GM12878 (cell line): ENCODE measurements around the gene CAT. TPM values are rescaled to one million over a fixed set of nuclear protein-coding genes. Genes with fewer than 3 reads are reported as not detected.

Experiments
- ATAC-seq: fragments of 200-7000 bp; cut with Tn5 transposase; 3 replicates; pipeline ENCODE4 v1.9.1; 2020; ENCODE audit warnings: mild to moderate bottlenecking, moderate library complexity
- BruUV-seq: library from RNA; stranded (reverse); fragments of 400-500 nt; replicated peaks from 2 replicates; lab custom pipeline; 2021; lab: Mats Ljungman, UMichigan
- CTCF ChIA-PET: fragments of 300-600 bp; sonication (Branson Sonifier 250); formaldehyde crosslinking; extraction: SDS; loops from one replicate; lab custom pipeline; 2021; ENCODE audit warnings: inconsistent platforms; lab: Yijun Ruan, JAX
- POLR2A ChIA-PET: fragments of 350-600 bp; formaldehyde crosslinking; extraction: SDS; loops from one replicate; lab custom pipeline; 2021; ENCODE audit warnings: inconsistent platforms; lab: Charles Lee
- RAD21 ChIA-PET: fragments of 300-600 bp; sonication (Branson Sonifier 250); formaldehyde crosslinking; loops from one replicate; lab custom pipeline; 2023; ENCODE audit warnings: antibody characterized with exemption; ENCODE audit not compliant: unreplicated experiment; lab: Charles Lee
- SMC1A ChIA-PET: fragments of 300-600 bp; sonication (Branson Sonifier 250); formaldehyde crosslinking; loops from one replicate; lab custom pipeline; 2023; ENCODE audit not compliant: unreplicated experiment, uncharacterized antibody; lab: Charles Lee
- DNase-seq: peaks from one replicate; pipeline ENCODE4 v3.0.0-alpha.2; 2011; ENCODE audit warnings: low read depth, low spot score
- FAIRE-seq: peaks from 3 replicates; lab custom pipeline; 2011; peaks lifted over from hg19 to GRCh38; lab: Jason Lieb, UNC
- H2AFZ ChIP-seq: 2 replicates; pipeline ENCODE4 v1.6.0; 2011; ENCODE audit warnings: low read depth, low read length, control low read depth; ENCODE audit not compliant: control insufficient read depth
- H3K27ac ChIP-seq: 2 replicates; pipeline ENCODE4 v1.5.1; 2011; ENCODE audit warnings: control low read depth; ENCODE audit not compliant: control insufficient read depth, insufficient read depth
- H3K27me3 ChIP-seq, 2 experiments: replicated peaks in 1 of 2; 2 replicates each; pipeline versions ENCODE4 v1.6.0 to v1.6.1; 2011; ENCODE audit warnings: low read length in 1 of 2; ENCODE audit not compliant: control insufficient read depth in 2 of 2, insufficient read depth in 2 of 2
- H3K36me3 ChIP-seq, 2 experiments: 2 replicates each; pipeline ENCODE4 v1.5.1; 2011; ENCODE audit warnings: low read length in 1 of 2; ENCODE audit not compliant: control insufficient read depth in 2 of 2, insufficient read depth in 2 of 2
- H3K4me1 ChIP-seq: 2 replicates; pipeline ENCODE4 v1.6.1; 2011; ENCODE audit warnings: mild to moderate bottlenecking, low read length, moderate library complexity, mixed read lengths; ENCODE audit not compliant: control insufficient read depth, insufficient read depth
- H3K4me2 ChIP-seq: 2 replicates; pipeline ENCODE4 v1.6.0; 2011; ENCODE audit warnings: control low read depth; ENCODE audit not compliant: control insufficient read depth, insufficient read depth
- H3K4me3 ChIP-seq: fragments of 200-600 bp; sonication (generic); 2 replicates; pipeline ENCODE4 v1.5.1; 2016
- H3K79me2 ChIP-seq: 2 replicates; pipeline ENCODE4 v1.6.0; 2011; ENCODE audit warnings: low read length; ENCODE audit not compliant: control insufficient read depth, insufficient read depth
- H3K9ac ChIP-seq: 2 replicates; pipeline ENCODE4 v1.8.0; 2011; ENCODE audit warnings: low read length, control low read depth, mixed read lengths; ENCODE audit not compliant: control insufficient read depth, insufficient read depth
- H3K9me3 ChIP-seq: replicated peaks from 3 replicates; pipeline ENCODE4 v1.5.1; 2011; ENCODE audit warnings: mild to moderate bottlenecking, low read length; ENCODE audit not compliant: control insufficient read depth, insufficient read depth
- H4K20me1 ChIP-seq: 2 replicates; pipeline ENCODE4 v1.6.0; 2011; ENCODE audit not compliant: control insufficient read depth, insufficient read depth
- CEBPZ ChIP-seq: fragments of 150-350 bp; IDR thresholded peaks from 2 replicates; pipeline ENCODE4 v1.6.1; 2016; ENCODE audit warnings: low read depth, low read length
- HDAC2 ChIP-seq: fragments of 200-600 bp; sonication (generic); IDR thresholded peaks from 2 replicates; pipeline ENCODE4 v1.6.1; 2017
- MEF2B ChIP-seq: fragments of 450-650 bp; IDR thresholded peaks from 2 replicates; pipeline ENCODE4 v1.6.1; 2018; ENCODE audit warnings: mild to moderate bottlenecking, moderate library complexity; ENCODE audit not compliant: partially characterized antibody, poor library complexity, severe bottlenecking
- NR2F1 ChIP-seq: fragments of 450-650 bp; conservative IDR thresholded peaks from 2 replicates; pipeline ENCODE4 v1.6.1; 2017; ENCODE audit warnings: mild to moderate bottlenecking
- PKNOX1 ChIP-seq: fragments of 450-650 bp; IDR thresholded peaks from 2 replicates; pipeline ENCODE4 v1.6.1; 2016; ENCODE audit warnings: mild to moderate bottlenecking
- PRDM15 ChIP-seq: fragments of 450-650 bp; formaldehyde crosslinking; IDR thresholded peaks from 2 replicates; pipeline ENCODE4 v1.4.0; 2020; ENCODE audit warnings: mild to moderate bottlenecking, moderate library complexity
- RELA ChIP-seq: fragments of 450-650 bp; IDR thresholded peaks from 2 replicates; pipeline ENCODE4 v1.8.0; 2014; ENCODE audit warnings: borderline replicate concordance; ENCODE audit not compliant: partially characterized antibody
- SMARCA5 ChIP-seq: fragments of 450-650 bp; IDR thresholded peaks from 2 replicates; pipeline ENCODE4 v1.6.1; 2017; ENCODE audit warnings: mild to moderate bottlenecking
- SUZ12 ChIP-seq: fragments of 200-600 bp; sonication (generic); IDR thresholded peaks from one replicate; pipeline ENCODE4 v1.6.1; 2018; ENCODE audit warnings: antibody characterized with exemption, mild to moderate bottlenecking; ENCODE audit not compliant: unreplicated experiment
- WGBS: methylation state at CpG from one replicate; pipeline ENCODE4 v1.1.6; 2016; ENCODE audit warnings: low lambda C conversion rate; ENCODE audit not compliant: insufficient replicate concordance, insufficient coverage; ENCODE audit errors: missing lambda C conversion rate; 5-methylcytosine and 5-hydroxymethylcytosine counted together
- in situ Hi-C: fragments of 300-500 bp; cut with MboI; formaldehyde crosslinking; loops from 9 replicates; pipeline ENCODE4 v1.14.3; 2018; ENCODE audit warnings: mixed read lengths
- intact Hi-C: fragments of 100-400 bp; cut with micrococcal nuclease; formaldehyde crosslinking; loops from one replicate; pipeline ENCODE4 v1.14.2; 2022; ENCODE audit not compliant: unreplicated experiment
- polyA plus RNA-seq, 11 experiments: library from polyadenylated mRNA; depleted of rRNA in 4 of 11; unstranded in 6 of 11; stranded (reverse) in 5 of 11; fragments of >200 nt; fragmentation: Nextera tagmentation in 4 of 11; fragmentation: Illumina TruSeq in 1 of 11; extraction: Ambion mirVana in 4 of 11; extraction: Trizol in 1 of 11; gene quantifications; 1 replicate in 1 of 11; 2 replicates in 10 of 11; pipeline versions ENCODE4 v1.2.1 to v1.2.3, GENCODE V29; 2011 to 2016; ENCODE audit warnings: inconsistent platforms in 2 of 11, missing spikeins in 2 of 11, low read depth in 1 of 11
- total RNA-seq, 4 experiments: library from RNA; depleted of rRNA in 3 of 4; stranded (reverse); fragments of >200 nt in 3 of 4; fragmentation: Illumina TruSeq in 1 of 4; extraction: Trizol in 1 of 4; gene quantifications; 2 replicates each; pipeline versions ENCODE4 v1.2.1 to v1.2.3, GENCODE V29; 2013 to 2021

The CAT gene
- total and polyA plus RNA-seq, 10 of the 15 experiments (the other 5 are each of a cell fraction or from before 2014, with no cell fraction given) = 22.4 to 71.3 (median 33.6) TPM

DNA sequence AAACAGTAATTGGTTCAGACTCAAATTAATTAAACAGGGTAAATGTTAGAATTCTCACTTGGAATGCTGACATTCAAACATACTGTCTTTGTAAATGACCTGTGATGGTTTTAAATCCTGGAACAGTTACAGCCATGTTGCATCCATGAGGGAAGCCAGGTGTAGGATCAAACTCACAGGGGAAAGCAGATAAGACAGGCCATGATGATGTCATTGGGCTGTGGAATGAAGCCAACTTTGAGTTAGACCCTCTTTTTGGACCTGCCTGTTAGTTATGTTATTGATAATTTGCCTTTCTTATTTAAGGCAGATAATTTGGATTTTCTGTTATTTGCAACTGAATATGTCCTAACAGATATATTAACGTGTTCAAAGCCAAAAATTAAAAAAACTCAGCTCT is 41.6 kb upstream of the CAT start (continued):
- TF ChIP-seq SUZ12 = no peak
- no peak for TF ChIP-seq CEBPZ

DNA sequence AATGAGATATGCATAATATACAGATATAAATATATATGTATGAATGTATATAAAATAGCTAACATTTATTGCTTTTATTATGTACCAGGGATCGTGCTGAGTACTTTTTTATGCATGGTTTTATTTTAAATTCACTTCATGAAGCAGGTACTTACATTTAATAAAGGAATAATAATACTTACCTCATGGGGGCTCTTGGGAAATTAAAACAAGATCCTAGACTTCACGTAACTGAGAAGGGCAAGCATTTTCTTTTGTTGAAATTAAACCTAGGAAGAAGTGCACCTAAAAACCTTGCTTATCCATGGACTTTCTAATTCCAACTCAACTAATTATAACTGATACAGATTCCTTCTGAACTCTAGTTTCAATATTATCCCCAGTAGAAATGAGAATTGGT is 40.9 kb upstream of the CAT start:
- Histone ChIP-seq H3K9ac (no peak overlapping the region), H3K9me3 (no peaks in the 10 kb centered on the region; the same call in 1 of the 3 replicates), H3K4me1 (no peaks in the 10 kb centered on the region), H3K36me3 (no peaks in the 10 kb centered on the region), H3K27ac (no peak overlapping the region), H3K4me3 (no peak overlapping the region), H3K4me2 (no peak overlapping the region), H3K27me3 (no peaks in the 10 kb centered on the region), H4K20me1 (no peaks in the 10 kb centered on the region), H3K79me2 (no peaks in the 10 kb centered on the region), H2AFZ (no peak overlapping the region)
- TF ChIP-seq RELA (no peak), NR2F1 (no peak), PRDM15 (no peak), SMARCA5 (no peak), HDAC2 (no peak), MEF2B (no peak), PKNOX1 (no peak)
- in situ Hi-C loops (no loop called here), intact Hi-C loops (no loop called here)
- ATAC-seq (no peak), DNase-seq (no peak), FAIRE-seq (no peak)
- WGBS = 36% methylated on average over 2 of the region's 2 CpGs
- RAD21 ChIA-PET = no interaction called here
- POLR2A ChIA-PET = no interaction called here
- no TSS peak for BruUV-seq
- CTCF ChIA-PET = no interaction called here
- SMC1A ChIA-PET = no interaction called here
